GM23338 (cell line): ENCODE measurements around the gene DNAL4.

Source experiments
- CREB1 ChIP-seq: fragments of 250-450 bp; sonication (Bioruptor Pico); IDR thresholded peaks from 2 replicates; pipeline ENCODE4 v1.5.0; 2020; ENCODE audit warnings: low read depth, mild to moderate bottlenecking, moderate library complexity
- CTCF ChIP-seq, 2 experiments: fragments of 200-600 bp in 1 of 2; sonication (generic) in 1 of 2; conservative IDR thresholded peaks; 2 replicates each; pipeline versions ENCODE4 v1.5.1 to v1.6.1; 2016 to 2017; ENCODE audit warnings: antibody characterized with exemption in 2 of 2, low read depth in 2 of 2, mild to moderate bottlenecking in 2 of 2, moderate library complexity in 1 of 2
- ETS1 ChIP-seq: IDR thresholded peaks from 2 replicates; pipeline ENCODE4 v1.6.1; 2016; ENCODE audit warnings: antibody characterized with exemption
- EZH2 ChIP-seq: fragments of 200-600 bp; sonication (generic); IDR thresholded peaks from one replicate; pipeline ENCODE4 v1.8.0; 2017; ENCODE audit warnings: antibody characterized with exemption, mild to moderate bottlenecking, low read depth; ENCODE audit not compliant: unreplicated experiment
- EZH2phosphoT487 ChIP-seq: fragments of 200-600 bp; sonication (generic); IDR thresholded peaks from one replicate; pipeline ENCODE4 v1.8.1; 2018; ENCODE audit warnings: antibody characterized with exemption; ENCODE audit not compliant: unreplicated experiment
- JUNB ChIP-seq: IDR thresholded peaks from one replicate; pipeline ENCODE4 v1.6.1; 2016; ENCODE audit warnings: antibody characterized with exemption; ENCODE audit not compliant: unreplicated experiment
- NANOG ChIP-seq: IDR thresholded peaks from 2 replicates; pipeline ENCODE4 v1.6.1; 2016; ENCODE audit warnings: antibody characterized with exemption, borderline replicate concordance
- POLR2AphosphoS5 ChIP-seq: IDR thresholded peaks from 2 replicates; pipeline ENCODE4 v1.6.1; 2016; ENCODE audit warnings: antibody characterized with exemption, low read depth
- REST ChIP-seq: IDR thresholded peaks from one replicate; pipeline ENCODE4 v1.6.1; 2018; ENCODE audit warnings: antibody characterized with exemption; ENCODE audit not compliant: unreplicated experiment
- STAT1 ChIP-seq: IDR thresholded peaks from one replicate; pipeline ENCODE4 v1.6.1; 2016; ENCODE audit warnings: antibody characterized with exemption; ENCODE audit not compliant: unreplicated experiment
- ZNF114 ChIP-seq: fragments of 250-450 bp; sonication (Bioruptor Pico); IDR thresholded peaks from 2 replicates; pipeline ENCODE4 v1.5.0; 2020; ENCODE audit warnings: mild to moderate bottlenecking, moderate library complexity
- ZNF331 ChIP-seq: fragments of 250-450 bp; sonication (Bioruptor Pico); IDR thresholded peaks from 2 replicates; pipeline ENCODE4 v1.5.0; 2020; ENCODE audit warnings: low read depth, mild to moderate bottlenecking, moderate library complexity
- ZNF462 ChIP-seq: fragments of 250-450 bp; sonication (Bioruptor Pico); IDR thresholded peaks from 2 replicates; pipeline ENCODE4 v1.5.0; 2020; ENCODE audit warnings: mild to moderate bottlenecking, moderate library complexity

GRCh38 chr22:38762551-38762983, 31.4 kb downstream of the DNAL4 start:
- TF ChIP-seq POLR2AphosphoS5 (no peak), JUNB (no peak), CTCF (conservative IDR thresholded peaks at IDR 0.05; ENCODE audit: low read depth in 2 of 2) (no peak), CREB1 (CRISPR knock-in tag) (no peak), EZH2phosphoT487 (no peak), REST (no peak), EZH2 (no peak), ETS1 (no peak), STAT1 (no peak), NANOG (no peak), ZNF462 (CRISPR knock-in tag) (no peak), ZNF114 (CRISPR knock-in tag) (no peak), ZNF331 (CRISPR knock-in tag) (no peak)
